ENCODE data around the gene MRPL40. TPM values are rescaled to one million over a fixed set of nuclear protein-coding genes. Genes with fewer than 3 reads are reported as not detected.

MRPL40 gene
- total and polyA plus RNA-seq, 2 of the 13 experiments (the other 11 are each of a cell fraction or from before 2014, with no cell fraction given) = 42.7 to 79.7 TPM

DNA sequence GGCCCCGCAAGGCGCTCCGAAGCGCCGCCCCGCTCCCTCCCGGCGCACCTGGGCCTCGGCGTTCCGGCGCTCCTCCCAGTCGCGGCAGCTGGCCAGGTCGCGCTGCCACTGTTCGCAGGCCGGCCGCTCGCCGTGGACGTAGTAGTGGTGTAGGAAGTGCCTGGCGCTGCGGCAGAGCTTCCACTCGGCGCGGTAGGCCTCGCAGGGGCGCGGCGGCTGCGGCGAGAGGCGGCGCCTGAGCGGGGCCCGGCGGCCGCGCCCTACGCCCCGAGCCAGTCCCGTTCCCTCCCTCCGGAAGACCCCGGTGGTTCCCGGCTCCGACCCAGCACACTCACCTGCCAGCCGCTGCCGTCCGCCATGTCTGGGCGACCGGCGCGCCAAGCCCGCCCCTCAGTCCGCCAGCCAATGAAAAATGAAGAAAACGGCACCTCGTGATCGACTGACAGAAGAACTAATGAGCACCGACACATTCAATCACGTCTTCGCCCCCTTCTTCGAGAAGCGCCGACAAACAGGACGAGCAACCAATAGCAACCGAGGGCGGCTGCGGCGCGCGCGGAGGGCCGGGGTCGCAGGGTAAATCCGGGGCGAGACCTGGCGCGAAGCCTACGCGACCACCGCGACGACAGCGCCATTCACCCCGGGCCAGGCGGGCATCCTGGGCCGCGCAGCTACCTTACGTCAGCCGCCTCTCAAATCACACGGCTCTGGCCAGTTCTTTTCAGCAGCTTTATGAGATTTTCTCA is 15.2 kb downstream of the MRPL40 start, which contains the start of gene C22orf39 (continued):
- TF ChIP-seq, protein P1, sequence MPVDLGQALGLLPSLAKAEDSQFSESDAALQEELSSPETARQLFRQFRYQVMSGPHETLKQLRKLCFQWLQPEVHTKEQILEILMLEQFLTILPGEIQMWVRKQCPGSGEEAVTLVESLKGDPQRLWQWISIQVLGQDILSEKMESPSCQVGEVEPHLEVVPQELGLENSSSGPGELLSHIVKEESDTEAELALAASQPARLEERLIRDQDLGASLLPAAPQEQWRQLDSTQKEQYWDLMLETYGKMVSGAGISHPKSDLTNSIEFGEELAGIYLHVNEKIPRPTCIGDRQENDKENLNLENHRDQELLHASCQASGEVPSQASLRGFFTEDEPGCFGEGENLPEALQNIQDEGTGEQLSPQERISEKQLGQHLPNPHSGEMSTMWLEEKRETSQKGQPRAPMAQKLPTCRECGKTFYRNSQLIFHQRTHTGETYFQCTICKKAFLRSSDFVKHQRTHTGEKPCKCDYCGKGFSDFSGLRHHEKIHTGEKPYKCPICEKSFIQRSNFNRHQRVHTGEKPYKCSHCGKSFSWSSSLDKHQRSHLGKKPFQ (CRISPR knock-in tag; IDR thresholded peaks at IDR 0.05; ENCODE audit: insufficient replicate concordance) = peak; percentile 67
- TF ChIP-seq, protein P2, sequence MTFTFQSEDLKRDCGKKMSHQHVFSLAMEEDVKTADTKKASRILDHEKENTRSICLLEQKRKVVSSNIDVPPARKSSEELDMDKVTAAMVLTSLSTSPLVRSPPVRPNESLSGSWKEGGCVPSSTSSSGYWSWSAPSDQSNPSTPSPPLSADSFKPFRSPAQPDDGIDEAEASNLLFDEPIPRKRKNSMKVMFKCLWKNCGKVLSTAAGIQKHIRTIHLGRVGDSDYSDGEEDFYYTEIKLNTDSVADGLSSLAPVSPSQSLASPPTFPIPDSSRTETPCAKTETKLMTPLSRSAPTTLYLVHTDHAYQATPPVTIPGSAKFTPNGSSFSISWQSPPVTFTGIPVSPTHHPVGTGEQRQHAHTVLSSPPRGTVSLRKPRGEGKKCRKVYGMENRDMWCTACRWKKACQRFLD (CRISPR knock-in tag; IDR thresholded peaks at IDR 0.05; ENCODE audit: borderline replicate concordance) = no peak
- TF ChIP-seq SNAPC2 (CRISPR knock-in tag; IDR thresholded peaks at IDR 0.05) = no peak
- TF ChIP-seq ZNF318 (CRISPR knock-in tag; IDR thresholded peaks at IDR 0.05) = no peak
- TF ChIP-seq ZNF317 (CRISPR knock-in tag; IDR thresholded peaks at IDR 0.05) = no peak
- no peak; the same call in 1 of the 2 replicates for TF ChIP-seq KMT2A (CRISPR knock-in tag; IDR thresholded peaks at IDR 0.05)
- TF ChIP-seq, protein P3, sequence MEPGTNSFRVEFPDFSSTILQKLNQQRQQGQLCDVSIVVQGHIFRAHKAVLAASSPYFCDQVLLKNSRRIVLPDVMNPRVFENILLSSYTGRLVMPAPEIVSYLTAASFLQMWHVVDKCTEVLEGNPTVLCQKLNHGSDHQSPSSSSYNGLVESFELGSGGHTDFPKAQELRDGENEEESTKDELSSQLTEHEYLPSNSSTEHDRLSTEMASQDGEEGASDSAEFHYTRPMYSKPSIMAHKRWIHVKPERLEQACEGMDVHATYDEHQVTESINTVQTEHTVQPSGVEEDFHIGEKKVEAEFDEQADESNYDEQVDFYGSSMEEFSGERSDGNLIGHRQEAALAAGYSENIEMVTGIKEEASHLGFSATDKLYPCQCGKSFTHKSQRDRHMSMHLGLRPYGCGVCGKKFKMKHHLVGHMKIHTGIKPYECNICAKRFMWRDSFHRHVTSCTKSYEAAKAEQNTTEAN (CRISPR knock-in tag; conservative IDR thresholded peaks at IDR 0.05) = no peak; the same call in 1 of the 2 replicates
- TF ChIP-seq FIP1L1 (IDR thresholded peaks at IDR 0.05; ENCODE audit: borderline replicate concordance, insufficient read depth, low read depth, low read length) = no peak
- TF ChIP-seq, protein P4, sequence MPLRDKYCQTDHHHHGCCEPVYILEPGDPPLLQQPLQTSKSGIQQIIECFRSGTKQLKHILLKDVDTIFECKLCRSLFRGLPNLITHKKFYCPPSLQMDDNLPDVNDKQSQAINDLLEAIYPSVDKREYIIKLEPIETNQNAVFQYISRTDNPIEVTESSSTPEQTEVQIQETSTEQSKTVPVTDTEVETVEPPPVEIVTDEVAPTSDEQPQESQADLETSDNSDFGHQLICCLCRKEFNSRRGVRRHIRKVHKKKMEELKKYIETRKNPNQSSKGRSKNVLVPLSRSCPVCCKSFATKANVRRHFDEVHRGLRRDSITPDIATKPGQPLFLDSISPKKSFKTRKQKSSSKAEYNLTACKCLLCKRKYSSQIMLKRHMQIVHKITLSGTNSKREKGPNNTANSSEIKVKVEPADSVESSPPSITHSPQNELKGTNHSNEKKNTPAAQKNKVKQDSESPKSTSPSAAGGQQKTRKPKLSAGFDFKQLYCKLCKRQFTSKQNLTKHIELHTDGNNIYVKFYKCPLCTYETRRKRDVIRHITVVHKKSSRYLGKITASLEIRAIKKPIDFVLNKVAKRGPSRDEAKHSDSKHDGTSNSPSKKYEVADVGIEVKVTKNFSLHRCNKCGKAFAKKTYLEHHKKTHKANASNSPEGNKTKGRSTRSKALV (CRISPR knock-in tag; IDR thresholded peaks at IDR 0.05) = no peak
- peak; percentile 26; the same call in 1 of the 2 replicates for TF ChIP-seq MAF1 (CRISPR knock-in tag; IDR thresholded peaks at IDR 0.05; ENCODE audit: borderline replicate concordance)
